PC-9 (cell line): ENCODE measurements around the gene RAD1. TPM values are rescaled to one million over a fixed set of nuclear protein-coding genes. Genes with fewer than 3 reads are reported as not detected.

Source experiments
- BruUV-seq: library from RNA; stranded (reverse); fragments of 400-500 nt; replicated peaks from 2 replicates; lab custom pipeline; 2021; lab: Mats Ljungman, UMichigan
- CTCF ChIA-PET: fragments of 300-600 bp; sonication (Branson Sonifier 250); formaldehyde crosslinking; loops from one replicate; lab custom pipeline; 2022; ENCODE audit warnings: antibody characterized with exemption; lab: Charles Lee
- POLR2A ChIA-PET: fragments of 300-600 bp; sonication (Branson Sonifier 250); formaldehyde crosslinking; loops from one replicate; lab custom pipeline; 2022; ENCODE audit warnings: antibody characterized with exemption; ENCODE audit not compliant: unreplicated experiment; lab: Charles Lee
- DNase-seq, 2 experiments: peaks; one replicate each; pipeline versions ENCODE4 v3.0.0 to v3.0.0-alpha.2; 2015 to 2022; ENCODE audit warnings: mixed read lengths in 1 of 2
- H2AFZ ChIP-seq: fragments of 200-600 bp; sonication (generic); 2 replicates; pipeline ENCODE4 v1.8.1; 2017; ENCODE audit warnings: antibody characterized with exemption
- H3F3A ChIP-seq: fragments of 200-600 bp; sonication (generic); 2 replicates; pipeline ENCODE4 v1.8.1; 2017; ENCODE audit warnings: antibody characterized with exemption, mild to moderate bottlenecking, low read depth; ENCODE audit not compliant: insufficient read depth
- H3K27ac ChIP-seq: fragments of 200-600 bp; sonication (generic); 2 replicates; pipeline ENCODE4 v1.6.1; 2016; ENCODE audit warnings: mixed run types
- H3K27me3 ChIP-seq: fragments of 200-600 bp; sonication (generic); 2 replicates; pipeline ENCODE4 v1.6.1; 2016; ENCODE audit warnings: low read depth, mixed run types; ENCODE audit not compliant: insufficient read depth
- H3K36me3 ChIP-seq: fragments of 200-600 bp; sonication (generic); 2 replicates; pipeline ENCODE4 v1.6.1; 2016; ENCODE audit warnings: low read depth, mixed run types
- H3K4me1 ChIP-seq: fragments of 200-600 bp; sonication (generic); replicated peaks from 2 replicates; pipeline ENCODE4 v1.6.1; 2016; ENCODE audit warnings: mixed run types; ENCODE audit not compliant: insufficient read depth
- H3K4me2 ChIP-seq: fragments of 200-600 bp; sonication (generic); 2 replicates; pipeline ENCODE4 v1.6.1; 2017; ENCODE audit warnings: mixed run types
- H3K4me3 ChIP-seq: fragments of 200-600 bp; sonication (generic); 2 replicates; pipeline ENCODE4 v1.6.1; 2016; ENCODE audit warnings: mixed run types
- H3K79me2 ChIP-seq: fragments of 200-600 bp; sonication (generic); 2 replicates; pipeline ENCODE4 v1.6.1; 2017; ENCODE audit warnings: low read depth, mixed run types
- H3K9me2 ChIP-seq: fragments of 200-600 bp; sonication (generic); 2 replicates; pipeline ENCODE4 v1.8.1; 2017; ENCODE audit warnings: mild to moderate bottlenecking; ENCODE audit not compliant: insufficient read depth
- H3K9me3 ChIP-seq: fragments of 200-600 bp; sonication (generic); 2 replicates; pipeline ENCODE4 v1.8.1; 2016; ENCODE audit warnings: low read depth; ENCODE audit not compliant: insufficient read depth
- H4K20me1 ChIP-seq: fragments of 200-600 bp; sonication (generic); 2 replicates; pipeline ENCODE4 v1.8.1; 2017; ENCODE audit not compliant: insufficient read depth
- EZH2 ChIP-seq: fragments of 200-600 bp; sonication (generic); IDR thresholded peaks from 2 replicates; pipeline ENCODE4 v1.8.0; 2017; ENCODE audit warnings: antibody characterized with exemption, low read depth
- intact Hi-C: fragments of 100-400 bp; cut with micrococcal nuclease; formaldehyde crosslinking; loops from one replicate; pipeline ENCODE4 v1.10.0; 2022; ENCODE audit not compliant: unreplicated experiment
- total RNA-seq: library from RNA; stranded (reverse); gene quantifications from 2 replicates; pipeline ENCODE4 v1.2.3, GENCODE V29; 2021
- TF ChIP-seq, protein P1 (sequence below): fragments of 200-600 bp; sonication (generic); conservative IDR thresholded peaks from 2 replicates; pipeline ENCODE4 v1.6.1; 2017; ENCODE audit warnings: mixed run types, antibody characterized with exemption, mild to moderate bottlenecking, moderate library complexity

Gene RAD1
- total RNA-seq, 1 experiment from 2014 or later, result 63.0 TPM

DNA sequence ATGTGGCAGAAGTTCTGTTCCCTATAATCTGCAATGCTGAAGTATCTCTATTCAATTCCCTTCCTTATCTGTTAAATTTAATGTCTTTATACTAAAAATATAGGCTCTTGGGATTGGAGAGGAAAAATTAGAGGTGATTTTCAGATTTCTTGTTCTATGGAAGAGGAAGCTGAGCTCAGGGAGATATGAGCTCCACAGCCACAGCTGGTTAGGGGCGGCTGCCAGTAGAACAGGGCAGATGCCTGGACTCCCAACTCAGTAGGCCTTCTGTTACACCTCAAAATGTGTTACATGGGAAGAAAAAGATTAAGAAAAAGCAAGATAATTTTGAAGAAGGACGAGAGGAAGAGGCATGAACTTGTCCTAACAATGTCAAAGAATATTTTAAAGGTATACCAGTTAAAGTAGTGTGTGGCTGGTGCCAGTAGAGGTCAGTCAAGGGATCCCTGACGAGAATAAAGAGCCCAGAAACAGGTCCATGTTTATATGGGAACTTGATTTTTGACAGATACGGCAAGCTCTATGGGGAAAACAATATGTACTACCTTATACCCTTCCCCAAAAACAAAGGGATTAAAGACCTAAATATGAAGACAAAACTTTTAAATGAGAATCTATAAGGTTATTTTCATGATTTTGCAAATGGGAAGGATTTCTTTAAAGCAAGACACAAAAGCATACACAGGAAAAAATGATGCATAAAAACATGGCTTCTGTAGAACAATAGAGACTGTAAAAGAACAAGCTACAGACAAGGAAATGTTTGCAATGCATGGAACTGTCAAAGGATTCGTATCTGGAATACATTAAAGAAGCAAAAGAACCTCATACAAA, 42.8 kb upstream of the RAD1 start:
- POLR2A ChIA-PET, result interaction anchor here (0.7 to 1.9 kb wide), 2 partner anchors 28 to 132 kb away, joined by 3 to 11 read pairs; partner anchors contain the start of gene DNAJC21

GRCh38 chr5:34957321-34957720, 42.0 kb upstream of the RAD1 start:
- intact Hi-C loops, result no loop called here
- POLR2A ChIA-PET, result interaction anchor here (1.9 kb wide), 1 partner anchor 27 kb away, joined by 11 read pairs; the partner anchor contains the start of gene DNAJC21
- H3K79me2 ChIP-seq, result no peaks in the 10 kb centered on the region
- no peaks in the 10 kb centered on the region for H3K27me3 ChIP-seq
- no peak overlapping the region for H3K4me2 ChIP-seq
- no TSS peak for BruUV-seq
- H2AFZ ChIP-seq, result no peak overlapping the region
- H3K9me3 ChIP-seq, result no peaks in the 10 kb centered on the region
- H3K4me1 ChIP-seq, result peaks cover 15% of the 10 kb centered on the region
- H3K9me2 ChIP-seq, result no peaks in the 10 kb centered on the region
- H3K36me3 ChIP-seq, result peaks cover 7% of the 10 kb centered on the region; the same call in 1 of the 2 replicates
- TF ChIP-seq, protein P1, sequence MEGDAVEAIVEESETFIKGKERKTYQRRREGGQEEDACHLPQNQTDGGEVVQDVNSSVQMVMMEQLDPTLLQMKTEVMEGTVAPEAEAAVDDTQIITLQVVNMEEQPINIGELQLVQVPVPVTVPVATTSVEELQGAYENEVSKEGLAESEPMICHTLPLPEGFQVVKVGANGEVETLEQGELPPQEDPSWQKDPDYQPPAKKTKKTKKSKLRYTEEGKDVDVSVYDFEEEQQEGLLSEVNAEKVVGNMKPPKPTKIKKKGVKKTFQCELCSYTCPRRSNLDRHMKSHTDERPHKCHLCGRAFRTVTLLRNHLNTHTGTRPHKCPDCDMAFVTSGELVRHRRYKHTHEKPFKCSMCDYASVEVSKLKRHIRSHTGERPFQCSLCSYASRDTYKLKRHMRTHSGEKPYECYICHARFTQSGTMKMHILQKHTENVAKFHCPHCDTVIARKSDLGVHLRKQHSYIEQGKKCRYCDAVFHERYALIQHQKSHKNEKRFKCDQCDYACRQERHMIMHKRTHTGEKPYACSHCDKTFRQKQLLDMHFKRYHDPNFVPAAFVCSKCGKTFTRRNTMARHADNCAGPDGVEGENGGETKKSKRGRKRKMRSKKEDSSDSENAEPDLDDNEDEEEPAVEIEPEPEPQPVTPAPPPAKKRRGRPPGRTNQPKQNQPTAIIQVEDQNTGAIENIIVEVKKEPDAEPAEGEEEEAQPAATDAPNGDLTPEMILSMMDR, result no peak
- no peak for TF ChIP-seq EZH2
- H3K4me3 ChIP-seq, result no peak overlapping the region
- CTCF ChIA-PET, result no interaction called here
- peaks cover 12% of the 10 kb centered on the region; the same call in 1 of the 2 replicates for H4K20me1 ChIP-seq
- no peak for DNase-seq
- peaks cover 11% of the 10 kb centered on the region for H3F3A ChIP-seq
- no peak overlapping the region for H3K27ac ChIP-seq

More for the DNA sequence above, 42.8 kb upstream of the RAD1 start:
- no peaks in the 10 kb centered on the region for H3K9me3 ChIP-seq
- no peaks in the 10 kb centered on the region for H3K9me2 ChIP-seq
- peaks cover 12% of the 10 kb centered on the region; the same call in 1 of the 2 replicates for H4K20me1 ChIP-seq
- CTCF ChIA-PET, result interaction anchor here (0.6 kb wide), 1 partner anchor 41 kb away, joined by 3 read pairs; no protein-coding TSS in a partner anchor
- H3K4me2 ChIP-seq, result no peak overlapping the region
- no peak overlapping the region for H3K4me3 ChIP-seq
- no peak overlapping the region for H2AFZ ChIP-seq
- peaks cover 11% of the 10 kb centered on the region for H3F3A ChIP-seq
- H3K4me1 ChIP-seq, result peaks cover 15% of the 10 kb centered on the region
- H3K79me2 ChIP-seq, result no peaks in the 10 kb centered on the region
- peaks cover 6% of the 10 kb centered on the region; the same call in 1 of the 2 replicates for H3K36me3 ChIP-seq
- H3K27me3 ChIP-seq, result no peaks in the 10 kb centered on the region
- BruUV-seq, result no TSS peak
- intact Hi-C loops, result no loop called here
- no peak overlapping the region for H3K27ac ChIP-seq
- DNase-seq, result no peak
- no peak for TF ChIP-seq EZH2
- TF ChIP-seq, protein P1, result peak; percentile 67; the same call in 1 of the 2 replicates

DNA sequence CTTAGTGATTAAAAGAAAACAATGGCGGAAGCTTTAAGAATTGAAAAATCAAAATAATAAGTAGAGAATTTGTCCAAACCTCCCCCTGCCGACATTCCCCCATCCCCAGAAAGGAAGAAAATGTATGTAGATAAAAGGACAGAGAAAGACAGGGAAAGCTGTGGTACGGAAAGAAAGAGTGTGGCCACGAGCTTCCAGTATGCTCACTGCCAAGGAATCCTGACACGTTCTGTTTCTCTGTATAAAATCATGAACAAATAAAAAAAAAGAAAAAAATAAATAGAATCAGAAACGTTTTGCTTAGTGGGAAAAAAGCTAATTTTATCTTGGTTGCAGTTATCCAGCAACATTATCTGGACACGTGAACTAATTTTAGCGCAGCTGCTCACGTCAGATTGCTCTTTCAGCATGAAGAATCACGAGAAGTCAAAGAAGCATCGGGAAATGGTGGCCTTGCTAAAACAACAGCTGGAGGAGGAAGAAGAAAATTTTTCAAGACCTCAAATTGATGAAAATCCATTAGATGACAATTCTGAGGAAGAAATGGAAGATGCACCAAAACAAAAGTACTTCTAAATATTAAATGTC, 29.2 kb upstream of the RAD1 start:
- no TSS peak for BruUV-seq
- Histone ChIP-seq H3F3A (no peaks in the 10 kb centered on the region), H3K4me2 (no peak overlapping the region), H3K79me2 (no peaks in the 10 kb centered on the region), H3K9me3 (no peaks in the 10 kb centered on the region), H3K27me3 (no peaks in the 10 kb centered on the region), H4K20me1 (no peaks in the 10 kb centered on the region), H3K36me3 (peaks cover 18% of the 10 kb centered on the region), H3K4me3 (no peak overlapping the region), H3K27ac (no peak overlapping the region), H3K9me2 (no peaks in the 10 kb centered on the region), H2AFZ (no peak overlapping the region), H3K4me1 (no peaks in the 10 kb centered on the region)
- no peak for DNase-seq
- POLR2A ChIA-PET, result interaction anchor here (0.6 kb wide), 1 partner anchor 10 kb away, joined by 4 read pairs; no protein-coding TSS in a partner anchor
- TF ChIP-seq, protein P1, result no peak
- TF ChIP-seq EZH2, result no peak
- intact Hi-C loops, result loop anchor here (2.0 kb wide), 1 partner anchor 14 kb away; no protein-coding TSS in a partner anchor
- CTCF ChIA-PET, result interaction anchor here (1.0 kb wide), 1 partner anchor 15 kb away, joined by 3 read pairs; the partner anchor contains the start of gene DNAJC21
